IMR-90 (cell line): ENCODE results near the gene IL36A.

Source experiments
- CTCF ChIP-seq: conservative IDR thresholded peaks from 2 replicates; pipeline ENCODE4 v1.5.1; 2012; ENCODE audit warnings: mild to moderate bottlenecking, low read depth, low read length, improper control_type of control experiment
- MXI1 ChIP-seq: IDR thresholded peaks from 2 replicates; pipeline ENCODE4 v1.6.1; 2012; ENCODE audit warnings: low read depth, mild to moderate bottlenecking, low read length, moderate library complexity, borderline replicate concordance
- POLR2A ChIP-seq: IDR thresholded peaks from 2 replicates; pipeline ENCODE4 v1.6.1; 2012; ENCODE audit warnings: mild to moderate bottlenecking, low read depth, low read length
- RAD21 ChIP-seq: IDR thresholded peaks from 2 replicates; pipeline ENCODE4 v1.6.1; 2012; ENCODE audit warnings: low read length, improper control_type of control experiment
- RCOR1 ChIP-seq: IDR thresholded peaks from 2 replicates; pipeline ENCODE4 v1.6.1; 2012; ENCODE audit warnings: mild to moderate bottlenecking, low read length, improper control_type of control experiment; ENCODE audit not compliant: insufficient replicate concordance
- RFX5 ChIP-seq: IDR thresholded peaks from 2 replicates; pipeline ENCODE4 v1.8.0; 2012; ENCODE audit warnings: low read depth, mild to moderate bottlenecking, low read length, moderate library complexity
- TF ChIP-seq, protein P1 (sequence below): fragments of 150-350 bp; IDR thresholded peaks from 2 replicates; pipeline ENCODE4 v1.6.1; 2017; ENCODE audit warnings: mild to moderate bottlenecking, antibody characterized with exemption, low read length, low read depth

DNA sequence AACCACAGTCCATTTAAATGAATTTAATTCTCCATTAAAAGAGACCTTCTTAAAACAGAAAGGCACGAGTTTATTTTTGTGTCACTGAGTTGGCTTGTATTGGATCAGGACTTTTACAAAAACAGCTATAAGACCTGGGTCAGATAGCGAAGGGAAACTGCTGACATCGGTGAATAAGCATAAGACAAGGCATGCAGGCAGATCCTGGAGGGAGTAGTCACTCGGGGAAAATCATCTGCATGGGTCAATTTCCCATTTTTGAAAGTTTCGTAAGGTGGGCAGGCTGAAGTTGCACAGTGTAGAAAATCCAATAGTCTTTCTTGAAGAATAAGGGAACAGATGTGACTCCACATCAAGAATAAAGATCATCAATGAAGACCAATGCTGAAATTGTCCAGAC is 34.5 kb downstream of the IL36A start:
- TF ChIP-seq, protein P1, sequence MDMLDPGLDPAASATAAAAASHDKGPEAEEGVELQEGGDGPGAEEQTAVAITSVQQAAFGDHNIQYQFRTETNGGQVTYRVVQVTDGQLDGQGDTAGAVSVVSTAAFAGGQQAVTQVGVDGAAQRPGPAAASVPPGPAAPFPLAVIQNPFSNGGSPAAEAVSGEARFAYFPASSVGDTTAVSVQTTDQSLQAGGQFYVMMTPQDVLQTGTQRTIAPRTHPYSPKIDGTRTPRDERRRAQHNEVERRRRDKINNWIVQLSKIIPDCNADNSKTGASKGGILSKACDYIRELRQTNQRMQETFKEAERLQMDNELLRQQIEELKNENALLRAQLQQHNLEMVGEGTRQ = no peak
- no peak for TF ChIP-seq CTCF
- no peak for TF ChIP-seq POLR2A
- TF ChIP-seq RCOR1 = no peak
- no peak for TF ChIP-seq RFX5
- TF ChIP-seq RAD21 = no peak
- TF ChIP-seq MXI1 = no peak
